HepG2 (cell line): Measurements from ENCODE around the gene GSDME. TPM values are rescaled to one million over a fixed set of nuclear protein-coding genes. Genes with fewer than 3 reads are reported as not detected.
A peak's percentile ranks its signal among the peaks of the same experiment; 100 is the strongest.

ENCODE experiments used
- ATAC-seq: fragments of 200-7000 bp; cut with Tn5 transposase; 3 replicates; pipeline ENCODE4 v1.9.1; 2020; ENCODE audit warnings: mild to moderate bottlenecking, moderate library complexity
- BruUV-seq: library from RNA; stranded (reverse); fragments of 400-500 nt; replicated peaks from 2 replicates; lab custom pipeline; 2021; lab: Mats Ljungman, UMichigan
- CTCF ChIA-PET: fragments of 300-600 bp; formaldehyde crosslinking; extraction: SDS; loops from one replicate; lab custom pipeline; 2021; ENCODE audit warnings: low total read pairs, inconsistent platforms, low intra/inter-chr PET ratio; lab: Yijun Ruan, JAX
- POLR2A ChIA-PET: fragments of 350-600 bp; sonication (Branson Sonifier 250); formaldehyde crosslinking; loops from one replicate; lab custom pipeline; 2020; ENCODE audit warnings: antibody characterized with exemption, inconsistent platforms; lab: Yijun Ruan, JAX
- DNase-seq: peaks from one replicate; pipeline ENCODE4 v3.0.0-alpha.2; 2015; ENCODE audit warnings: low spot score
- FAIRE-seq: peaks from 3 replicates; lab custom pipeline; 2011; peaks lifted over from hg19 to GRCh38; lab: Jason Lieb, UNC
- H2AFZ ChIP-seq: one replicate; pipeline ENCODE4 v1.6.1; 2011; ENCODE audit warnings: low read length, inconsistent platforms
- H3K27ac ChIP-seq: fragments of 300-600 bp; 3 replicates; pipeline ENCODE4 v1.8.0; 2011; ENCODE audit warnings: mixed run types, mild to moderate bottlenecking, mixed read lengths, low read length, inconsistent platforms; ENCODE audit not compliant: insufficient read depth; ENCODE audit errors: extremely low read length
- H3K27me3 ChIP-seq, 2 experiments: fragments of 200-600 bp in 1 of 2; 2 replicates in 1 of 2; 3 replicates in 1 of 2; pipeline versions ENCODE4 v1.6.0 to v1.8.0; 2011; ENCODE audit warnings: low read length in 2 of 2, mild to moderate bottlenecking in 2 of 2, moderate library complexity in 2 of 2, inconsistent platforms in 1 of 2; ENCODE audit not compliant: insufficient read depth in 2 of 2, control insufficient read depth in 1 of 2
- H3K36me3 ChIP-seq, 2 experiments: fragments of 200-600 bp in 1 of 2; replicated peaks in 1 of 2; 2 replicates in 1 of 2; 3 replicates in 1 of 2; pipeline versions ENCODE4 v1.5.1 to v1.8.0; 2011; ENCODE audit warnings: low read length in 2 of 2, inconsistent platforms in 1 of 2; ENCODE audit not compliant: insufficient read depth in 2 of 2, control insufficient read depth in 1 of 2
- H3K4me1 ChIP-seq: 2 replicates; pipeline ENCODE4 v1.5.1; 2012; ENCODE audit warnings: low read length, inconsistent platforms; ENCODE audit not compliant: insufficient read depth
- H3K4me2 ChIP-seq: 2 replicates; pipeline ENCODE4 v1.6.0; 2011; ENCODE audit warnings: low read depth, low read length, inconsistent platforms
- H3K4me3 ChIP-seq, 3 experiments: fragments of 200-600 bp in 1 of 3; sonication (generic), shearing (Covaris generic) in 1 of 3; replicated peaks in 1 of 3; 2 replicates each; pipeline ENCODE4 v1.5.1; 2011 to 2016; ENCODE audit warnings: low read length in 3 of 3, inconsistent platforms in 2 of 3, low read depth in 2 of 3, mild to moderate bottlenecking in 2 of 3, control low read depth in 1 of 3, mixed read lengths in 1 of 3; ENCODE audit not compliant: insufficient read depth in 1 of 3
- H3K79me2 ChIP-seq: one replicate; pipeline ENCODE4 v1.6.1; 2011; ENCODE audit warnings: low read length, inconsistent platforms; ENCODE audit not compliant: insufficient read depth
- H3K9ac ChIP-seq: 2 replicates; pipeline ENCODE4 v1.6.0; 2011; ENCODE audit warnings: mild to moderate bottlenecking, low read depth, low read length, inconsistent platforms; ENCODE audit not compliant: insufficient read depth
- H3K9me3 ChIP-seq: 2 replicates; pipeline ENCODE4 v1.5.1; 2012; ENCODE audit warnings: mild to moderate bottlenecking, low read length
- H4K20me1 ChIP-seq: 2 replicates; pipeline ENCODE4 v1.6.0; 2011; ENCODE audit warnings: inconsistent platforms, mild to moderate bottlenecking, low read length, moderate library complexity; ENCODE audit not compliant: insufficient read depth
- EHMT2 ChIP-seq: fragments of 200-600 bp; sonication (generic); IDR thresholded peaks from 2 replicates; pipeline ENCODE4 v1.7.0; 2017; ENCODE audit warnings: antibody characterized with exemption, low read depth, low read length, borderline replicate concordance
- HNF4A ChIP-seq: sonication (generic); formaldehyde crosslinking; IDR thresholded peaks from 2 replicates; pipeline ENCODE4 v1.4.0; 2020; ENCODE audit warnings: missing genetic modification reagents
- KMT2B ChIP-seq: IDR thresholded peaks from 2 replicates; pipeline ENCODE4 v1.6.1; 2016; ENCODE audit warnings: missing genetic modification reagents, missing compliant biosample characterization
- MAFF ChIP-seq: IDR thresholded peaks from 2 replicates; pipeline ENCODE4 v1.6.1; 2011; ENCODE audit warnings: low read depth, low read length, improper control_type of control experiment
- MAFG ChIP-seq: sonication (generic); formaldehyde crosslinking; IDR thresholded peaks from 2 replicates; pipeline ENCODE4 v1.5.1; 2020; ENCODE audit warnings: mild to moderate bottlenecking, missing genetic modification reagents
- MAFK ChIP-seq, 2 experiments: IDR thresholded peaks in 1 of 2; conservative IDR thresholded peaks in 1 of 2; 2 replicates each; pipeline ENCODE4 v1.6.1; 2011; ENCODE audit warnings: improper control_type of control experiment in 2 of 2, low read length in 2 of 2
- MNT ChIP-seq: fragments of 450-650 bp; IDR thresholded peaks from 2 replicates; pipeline ENCODE4 v1.6.1; 2016
- NFE2 ChIP-seq: sonication (generic); formaldehyde crosslinking; IDR thresholded peaks from 2 replicates; pipeline ENCODE4 v1.4.0; 2020; ENCODE audit warnings: missing genetic modification reagents
- NFE2L2 ChIP-seq: fragments of 150-350 bp; IDR thresholded peaks from 2 replicates; pipeline ENCODE4 v1.6.1; 2014; ENCODE audit warnings: low read length
- PLRG1 ChIP-seq: fragments of 450-650 bp; conservative IDR thresholded peaks from 2 replicates; pipeline ENCODE4 v1.6.1; 2016
- SNAPC4 ChIP-seq: sonication (generic); formaldehyde crosslinking; IDR thresholded peaks from 2 replicates; pipeline ENCODE4 v1.4.0; 2020; ENCODE audit warnings: mild to moderate bottlenecking, missing genetic modification reagents
- TFAP4 ChIP-seq: sonication (generic); IDR thresholded peaks from 2 replicates; pipeline ENCODE4 v1.6.1; 2016; ENCODE audit warnings: low read depth, borderline replicate concordance
- TGIF2 ChIP-seq: IDR thresholded peaks from 2 replicates; pipeline ENCODE4 v1.6.1; 2016; ENCODE audit warnings: control low read depth, missing compliant biosample characterization
- ZGPAT ChIP-seq: IDR thresholded peaks from 2 replicates; pipeline ENCODE4 v1.6.1; 2016; ENCODE audit warnings: mild to moderate bottlenecking
- ZNF563 ChIP-seq: sonication (generic); formaldehyde crosslinking; IDR thresholded peaks from 2 replicates; pipeline ENCODE4 v1.8.0; 2022; ENCODE audit warnings: mild to moderate bottlenecking, moderate library complexity, missing genetic modification reagents
- WGBS: methylation state at CpG from one replicate; pipeline ENCODE4 v1.1.6; 2017; ENCODE audit warnings: low lambda C conversion rate; 5-methylcytosine and 5-hydroxymethylcytosine counted together
- in situ Hi-C: cut with HindIII; loops from 2 replicates; pipeline ENCODE4 v1.10.0; 2017; ENCODE audit warnings: low pct_unique_long_range_greater_than_20kb; ENCODE audit not compliant: extremely low pct_ligation_motif_present
- intact Hi-C: fragments of 100-400 bp; cut with micrococcal nuclease; formaldehyde crosslinking; loops from one replicate; pipeline ENCODE4 v1.10.0; 2022; ENCODE audit not compliant: unreplicated experiment
- polyA plus RNA-seq, 8 experiments: library from polyadenylated mRNA; depleted of rRNA in 3 of 8; stranded (reverse) in 7 of 8; unstranded in 1 of 8; fragments of >200 nt; fragmentation: Illumina TruSeq in 4 of 8; extraction: Trizol in 4 of 8; gene quantifications; 2 replicates each; pipeline versions ENCODE4 v1.2.1 to v1.2.3, GENCODE V29; 2011 to 2016; ENCODE audit warnings: low read depth in 4 of 8, missing spikeins in 1 of 8, mixed read lengths in 1 of 8; ENCODE audit not compliant: insufficient read depth in 1 of 8
- total RNA-seq, 5 experiments: library from RNA; depleted of rRNA; stranded (reverse); fragments of >200 nt; fragmentation: Illumina TruSeq; extraction: Trizol; gene quantifications; 2 replicates each; pipeline ENCODE4 v1.2.3, GENCODE V29; 2016; ENCODE audit warnings: low read depth in 1 of 5

Gene GSDME
- total and polyA plus RNA-seq, 2 of the 13 experiments (the other 11 are each of a cell fraction or from before 2014, with no cell fraction given): 19.2 to 28.2 TPM

GRCh38 chr7:24732646-24733413 lies 24.4 kb downstream of the GSDME start:
- Histone ChIP-seq H3K4me3 (no peak overlapping the region), H3K4me2 (no peak overlapping the region), H3K79me2 (no peaks in the 10 kb centered on the region), H3K9ac (no peak overlapping the region), H3K27me3 (no peaks in the 10 kb centered on the region), H3K4me1 (peaks cover 19% of the 10 kb centered on the region), H4K20me1 (no peaks in the 10 kb centered on the region), H3K9me3 (no peaks in the 10 kb centered on the region), H3K27ac (no peak overlapping the region), H2AFZ (no peak overlapping the region), H3K36me3 (no peaks in the 10 kb centered on the region; a peak in 1 of 5 replicates)
- 100% methylated on average over 2 of the region's 4 CpGs for WGBS
- intact Hi-C loops: no loop called here
- BruUV-seq: no TSS peak
- TF ChIP-seq TFAP4: peak; percentile 18; the same call in 1 of the 2 replicates
- TF ChIP-seq TGIF2 (CRISPR knock-in tag): 0 out of 2 replicates have a peak, but pooled peaks have one; percentile 37
- no peak for TF ChIP-seq MNT
- TF ChIP-seq MAFF: peak; percentile 84
- no peak for TF ChIP-seq PLRG1
- peak; percentile 91 for TF ChIP-seq NFE2L2
- TF ChIP-seq NFE2 (CRISPR knock-in tag): peak; percentile 88
- TF ChIP-seq SNAPC4: no peak
- no peak for TF ChIP-seq EHMT2
- TF ChIP-seq KMT2B (CRISPR knock-in tag): no peak
- TF ChIP-seq MAFK (conservative IDR thresholded peaks at IDR 0.05 in 1 of 2, IDR thresholded peaks at IDR 0.05 in 1 of 2; ENCODE audit: low read length in 2 of 2): peak; percentile 76 to 89
- TF ChIP-seq ZGPAT (CRISPR knock-in tag): no peak
- peak; percentile 84 for TF ChIP-seq MAFG (CRISPR knock-in tag)
- peak; percentile 68; the same call in 1 of the 2 replicates for TF ChIP-seq ZNF563 (CRISPR knock-in tag)
- peak; percentile 37; the same call in 1 of the 2 replicates for TF ChIP-seq HNF4A (CRISPR knock-in tag)
- ChIA-PET POLR2A (no interaction called here), CTCF (no interaction called here)
- ATAC-seq (peak; percentile 80), FAIRE-seq (no peak), DNase-seq (peak; percentile 20)
- in situ Hi-C loops: no loop called here
